DOHH2 (cell line): ENCODE results near the gene BDH1.

ENCODE experiments used
- CTCF ChIP-seq: fragments of 200-600 bp; sonication (generic); IDR thresholded peaks from one replicate; pipeline ENCODE4 v1.5.1; 2014; ENCODE audit warnings: antibody characterized with exemption, mild to moderate bottlenecking, low read depth, low read length; ENCODE audit not compliant: poor library complexity, severe bottlenecking
- EZH2phosphoT487 ChIP-seq: fragments of 200-600 bp; sonication (generic); IDR thresholded peaks from 2 replicates; pipeline ENCODE4 v1.6.1; 2017; ENCODE audit warnings: borderline replicate concordance, mild to moderate bottlenecking, antibody characterized with exemption, low read length, moderate library complexity, mixed read lengths

DNA sequence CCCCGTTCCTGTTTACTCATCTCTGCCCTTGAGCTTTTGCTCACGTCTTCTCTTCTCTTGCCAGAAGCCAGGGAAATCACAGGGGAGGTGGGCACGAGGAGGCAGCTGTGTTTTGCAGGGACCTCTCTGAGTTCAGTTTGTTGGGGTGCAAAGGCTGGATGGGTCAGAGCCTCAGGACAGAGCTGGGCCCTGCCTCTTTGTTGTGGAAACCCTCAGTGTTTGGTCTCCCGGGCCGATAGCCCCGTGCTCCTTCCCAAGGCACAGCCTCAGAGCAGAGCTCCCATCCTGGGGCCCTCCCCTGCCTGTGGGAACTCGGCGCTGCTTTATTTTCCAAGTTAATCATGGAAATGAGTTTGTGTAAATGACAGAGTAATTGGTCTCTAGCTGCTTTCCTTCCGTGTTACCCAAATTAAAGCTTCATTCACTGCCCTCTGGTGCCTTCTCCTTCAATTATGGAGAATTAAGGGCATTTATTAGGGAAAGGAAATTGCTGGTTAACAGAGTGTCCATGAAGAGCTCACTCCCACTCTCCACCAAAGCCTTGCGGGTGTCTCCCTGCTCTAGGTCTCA lies 40.9 kb downstream of the BDH1 start:
- no peak for TF ChIP-seq CTCF
- TF ChIP-seq EZH2phosphoT487: no peak
